Activated B cell treated with CpG ODN at 0.5 μM for 24 hours (primary cell): ENCODE measurements around the gene BECN2. TPM values are rescaled to one million over a fixed set of nuclear protein-coding genes. Genes with fewer than 3 reads are reported as not detected.

ENCODE experiments used
- ATAC-seq: fragments of 200-7000 bp; cut with Tn5 transposase; one replicate; pipeline ENCODE4 v1.10.0; 2021; ENCODE audit warnings: low read depth, mild to moderate bottlenecking, moderate library complexity
- CTCF ChIA-PET: fragments of 350-600 bp; sonication (Branson Sonifier 250); formaldehyde crosslinking; loops from one replicate; lab custom pipeline; 2021; ENCODE audit warnings: antibody characterized with exemption; lab: Charles Lee
- POLR2A ChIA-PET: fragments of 350-600 bp; sonication (Branson Sonifier 250); formaldehyde crosslinking; loops from one replicate; lab custom pipeline; 2021; ENCODE audit warnings: antibody characterized with exemption; lab: Charles Lee
- DNase-seq: peaks from one replicate; pipeline ENCODE4 v3.0.0; 2022
- H3K27ac Mint-ChIP-seq: one replicate; pipeline ENCODE4 v1.8.0; 2020; ENCODE audit warnings: mixed read lengths
- H3K27me3 Mint-ChIP-seq: one replicate; pipeline ENCODE4 v1.8.0; 2021; ENCODE audit warnings: mixed read lengths
- H3K36me3 Mint-ChIP-seq: one replicate; pipeline ENCODE4 v1.8.0; 2021; ENCODE audit warnings: low read depth, mixed read lengths
- H3K4me1 Mint-ChIP-seq: one replicate; pipeline ENCODE4 v1.8.0; 2021; ENCODE audit warnings: mixed read lengths
- H3K4me3 Mint-ChIP-seq: one replicate; pipeline ENCODE4 v1.8.0; 2020; ENCODE audit warnings: mild to moderate bottlenecking, mixed read lengths
- H3K9me3 Mint-ChIP-seq: one replicate; pipeline ENCODE4 v1.8.0; 2020; ENCODE audit warnings: mixed read lengths
- CTCF ChIP-seq: fragments of 200-600 bp; IDR thresholded peaks from one replicate; pipeline ENCODE4 v1.8.0; 2022; ENCODE audit warnings: antibody characterized with exemption, mild to moderate bottlenecking
- intact Hi-C: fragments of 100-400 bp; cut with micrococcal nuclease; formaldehyde crosslinking; loops from one replicate; pipeline ENCODE4 v1.15.1; 2024
- total RNA-seq: library from RNA; stranded (reverse); gene quantifications from 2 replicates; pipeline ENCODE4 v1.2.3, GENCODE V29; 2022

The BECN2 gene
- total RNA-seq, 1 donor from 2014 or later, result not detected

- ATAC-seq, result no peak
- DNase-seq, result no peak
- intact Hi-C loops, result no loop called here
- no peaks in the 10 kb centered on the region for H3K4me1 Mint-ChIP-seq
- no peak for TF ChIP-seq CTCF
- ChIA-PET CTCF (no interaction called here), POLR2A (no interaction called here)
- no peaks in the 10 kb centered on the region for H3K27me3 Mint-ChIP-seq
- H3K9me3 Mint-ChIP-seq, result no peaks in the 10 kb centered on the region
- H3K27ac Mint-ChIP-seq, result no peak overlapping the region
- no peak overlapping the region for H3K4me3 Mint-ChIP-seq
- H3K36me3 Mint-ChIP-seq, result no peaks in the 10 kb centered on the region
These were observed 31.4 kb upstream of the BECN2 start for GRCh38 chr1:241926141-241926540.

- TF ChIP-seq CTCF, result no peak
- ChIA-PET POLR2A (no interaction called here), CTCF (no interaction called here)
These were observed 30.2 kb upstream of the BECN2 start for GRCh38 chr1:241927321-241927720.

GRCh38 chr1:241932845-241933244, 24.7 kb upstream of the BECN2 start:
- intact Hi-C loops, result no loop called here
- Mint-ChIP-seq H3K9me3 (no peaks in the 10 kb centered on the region), H3K27me3 (peaks cover 7% of the 10 kb centered on the region), H3K4me1 (no peaks in the 10 kb centered on the region), H3K36me3 (no peaks in the 10 kb centered on the region), H3K4me3 (no peak overlapping the region), H3K27ac (no peak overlapping the region)
- ATAC-seq (no peak), DNase-seq (no peak)
- ChIA-PET CTCF (no interaction called here), POLR2A (no interaction called here)
- TF ChIP-seq CTCF, result no peak

More at GRCh38 chr1:241927321-241927720, 30.2 kb upstream of the BECN2 start:
- Mint-ChIP-seq H3K36me3 (no peaks in the 10 kb centered on the region), H3K27me3 (no peaks in the 10 kb centered on the region), H3K27ac (no peak overlapping the region), H3K4me1 (no peaks in the 10 kb centered on the region), H3K9me3 (no peaks in the 10 kb centered on the region), H3K4me3 (no peak overlapping the region)
- intact Hi-C loops, result no loop called here
- DNase-seq (no peak), ATAC-seq (no peak)

GRCh38 chr1:241934201-241934848, 23.2 kb upstream of the BECN2 start:
- H3K27me3 Mint-ChIP-seq, result peaks cover 9% of the 10 kb centered on the region
- DNase-seq (no peak), ATAC-seq (no peak)
- no peaks in the 10 kb centered on the region for H3K36me3 Mint-ChIP-seq
- H3K4me1 Mint-ChIP-seq, result no peaks in the 10 kb centered on the region
- ChIA-PET POLR2A (no interaction called here), CTCF (no interaction called here)
- no peak overlapping the region for H3K27ac Mint-ChIP-seq
- intact Hi-C loops, result no loop called here
- peaks cover 10% of the 10 kb centered on the region for H3K9me3 Mint-ChIP-seq
- no peak for TF ChIP-seq CTCF
- H3K4me3 Mint-ChIP-seq, result no peak overlapping the region

GRCh38 chr1:241934866-241935265, 22.7 kb upstream of the BECN2 start:
- Mint-ChIP-seq H3K9me3 (peaks cover 10% of the 10 kb centered on the region), H3K4me1 (no peaks in the 10 kb centered on the region), H3K36me3 (no peaks in the 10 kb centered on the region)

More at GRCh38 chr1:241934866-241935265, 22.7 kb upstream of the BECN2 start:
- ATAC-seq (no peak), DNase-seq (no peak)
- Mint-ChIP-seq H3K27ac (no peak overlapping the region), H3K27me3 (peaks cover 9% of the 10 kb centered on the region), H3K4me3 (no peak overlapping the region)
- no peak for TF ChIP-seq CTCF
- intact Hi-C loops, result no loop called here
- POLR2A ChIA-PET, result no interaction called here
- CTCF ChIA-PET, result no interaction called here
